NCI-H2081 treated with DMSO at 0.1 percent for 48 hours (cell line): Measurements from ENCODE around the gene TEP1.
"Not testable (repeated sequence)": the region's sequence is repeated elsewhere in the genome, so short reads cannot be mapped to it uniquely, and the experiment has no call there.

Source experiments
- DNase-seq: peaks from one replicate; lab custom pipeline; 2025; lab: John Stamatoyannopoulos, UW

Gene TEP1

GRCh38 chr14:20412876-20413743 is at the start of gene TEP1:
Gene TEP1, minus strand, starts transcription at chr14:20413501. Its CDS starts 5,062 bp downstream, at chr14:20408439.
- peak; percentile 21 for DNase-seq

GRCh38 chr14:20461225-20462141 is 48.2 kb upstream of the TEP1 start, which contains the start of gene PIP4P1:
Gene PIP4P1, minus strand, starts transcription at chr14:20461434. Its CDS starts 109 bp downstream, at chr14:20461325.
- DNase-seq = peak; percentile 100

GRCh38 chr14:20460458-20461224 is 47.3 kb upstream of the TEP1 start:
- peak; percentile 1 for DNase-seq

GRCh38 chr14:20458031-20458789 is 44.9 kb upstream of the TEP1 start:
- DNase-seq = no peak

- DNase-seq = no peak
Measured at GRCh38 chr14:20456971-20457370, 43.7 kb upstream of the TEP1 start.

GRCh38 chr14:20455355-20456300 is 42.3 kb upstream of the TEP1 start:
- DNase-seq = no peak

- peak; percentile 93 for DNase-seq
Measured at GRCh38 chr14:20454516-20455354, 41.4 kb upstream of the TEP1 start, which contains the start of the genes APEX1 and OSGEP. Gene APEX1, plus strand, starts transcription at chr14:20455226. Its CDS starts 420 bp downstream, at chr14:20455646. Gene OSGEP, minus strand, starts transcription at chr14:20454812. Its CDS starts 129 bp downstream, at chr14:20454683.

- DNase-seq = not testable (repeated sequence)
Measured at GRCh38 chr14:20452831-20453230, 39.5 kb upstream of the TEP1 start.

- DNase-seq = no peak
Measured at GRCh38 chr14:20446889-20447288, 33.6 kb upstream of the TEP1 start.

- not testable (repeated sequence) for DNase-seq
Measured at GRCh38 chr14:20443650-20444049, 30.3 kb upstream of the TEP1 start.

- DNase-seq = no peak
Measured at GRCh38 chr14:20441461-20441860, 28.2 kb upstream of the TEP1 start.

- DNase-seq = no peak
Measured at GRCh38 chr14:20440882-20441281, 27.6 kb upstream of the TEP1 start.

- no peak for DNase-seq
Measured at GRCh38 chr14:20440465-20440864, 27.2 kb upstream of the TEP1 start.

- no peak for DNase-seq
Measured at GRCh38 chr14:20438664-20439063, 25.4 kb upstream of the TEP1 start.

- DNase-seq = no peak
Measured at GRCh38 chr14:20436363-20436755, 23.1 kb upstream of the TEP1 start.

- DNase-seq = no peak
Measured at GRCh38 chr14:20435582-20436362, 22.5 kb upstream of the TEP1 start, which contains the start of gene KLHL33. Gene KLHL33, minus strand, starts transcription at chr14:20436166. Its CDS starts 355 bp downstream, at chr14:20435811.

GRCh38 chr14:20434701-20435581 is 21.6 kb upstream of the TEP1 start:
- DNase-seq = no peak
